Activated naive CD4-positive, alpha-beta T cell treated with anti-CD3 and anti-CD28 coated beads, Interleukin-2, amount 50 U/mL, for 72 hours (primary cell): ENCODE data around the gene CAPN10. TPM values are rescaled to one million over a fixed set of nuclear protein-coding genes. Genes with fewer than 3 reads are reported as not detected.

Experiments
- ATAC-seq, 2 donors: fragments of 150-1000 bp; cut with Tn5 transposase; 2 replicates each; pipeline ENCODE4 v1.10.0; 2021; ENCODE audit warnings: mild to moderate bottlenecking in 2 of 2, moderate library complexity in 2 of 2
- DNase-seq, 2 donors: peaks; one replicate each; pipeline ENCODE4 v3.0.0; 2021 to 2022; ENCODE audit warnings: low spot score in 2 of 2
- H3K27ac Mint-ChIP-seq, 2 donors: one replicate each; pipeline ENCODE4 v1.8.0; 2022; ENCODE audit warnings: mild to moderate bottlenecking in 2 of 2, mixed read lengths in 2 of 2
- H3K36me3 Mint-ChIP-seq, 2 donors: one replicate each; pipeline ENCODE4 v1.8.0; 2022; ENCODE audit warnings: mixed read lengths in 2 of 2
- H3K9me3 Mint-ChIP-seq, 2 donors: one replicate each; pipeline ENCODE4 v1.8.0; 2022; ENCODE audit warnings: mixed read lengths in 2 of 2
- total RNA-seq, 2 donors: library from RNA; stranded (reverse); gene quantifications; one replicate each; pipeline ENCODE4 v1.2.3, GENCODE V29; 2022

Gene CAPN10
- total RNA-seq, 2 donors from 2014 or later, result 28.9 to 39.0 TPM

- no peak for ATAC-seq
- no peak for DNase-seq
- no peaks in the 10 kb centered on the region for H3K36me3 Mint-ChIP-seq
- H3K9me3 Mint-ChIP-seq, result no peaks in the 10 kb centered on the region
- H3K27ac Mint-ChIP-seq, result no peak overlapping the region
These were observed 5.2 kb downstream of the CAPN10 start for GRCh38 chr2:240591784-240592183.

GRCh38 chr2:240593026-240593702 is 6.6 kb downstream of the CAPN10 start:
- ATAC-seq (no peak), DNase-seq (no peak)
- H3K36me3 Mint-ChIP-seq, result no peaks in the 10 kb centered on the region
- no peaks in the 10 kb centered on the region for H3K9me3 Mint-ChIP-seq
- H3K27ac Mint-ChIP-seq, result no peak overlapping the region

- Mint-ChIP-seq H3K9me3 (no peaks in the 10 kb centered on the region), H3K36me3 (no peaks in the 10 kb centered on the region), H3K27ac (no peak overlapping the region)
- ATAC-seq (no peak), DNase-seq (peak in 1 of 2 donors; percentile 44)
These were observed 7.3 kb downstream of the CAPN10 start for GRCh38 chr2:240593703-240594451.

GRCh38 chr2:240594511-240595380 is 8.2 kb downstream of the CAPN10 start:
- Mint-ChIP-seq H3K9me3 (no peaks in the 10 kb centered on the region), H3K27ac (no peak overlapping the region), H3K36me3 (no peaks in the 10 kb centered on the region)
- ATAC-seq (no peak), DNase-seq (peak in 1 of 2 donors; percentile 38)

- H3K27ac Mint-ChIP-seq, result no peak overlapping the region
- H3K36me3 Mint-ChIP-seq, result no peaks in the 10 kb centered on the region
- no peaks in the 10 kb centered on the region for H3K9me3 Mint-ChIP-seq
- DNase-seq, result peak in 1 of 2 donors; percentile 61
- ATAC-seq, result peak; percentile 14 to 72
These were observed 9.0 kb downstream of the CAPN10 start for GRCh38 chr2:240595381-240596079.

GRCh38 chr2:240596080-240596460 is 9.5 kb downstream of the CAPN10 start:
- H3K27ac Mint-ChIP-seq, result no peak overlapping the region
- no peaks in the 10 kb centered on the region for H3K36me3 Mint-ChIP-seq
- ATAC-seq, result peak in 1 of 2 donors; percentile 7
- no peak for DNase-seq
- no peaks in the 10 kb centered on the region for H3K9me3 Mint-ChIP-seq

GRCh38 chr2:240596491-240596931 is 10.0 kb downstream of the CAPN10 start:
- H3K9me3 Mint-ChIP-seq, result no peaks in the 10 kb centered on the region
- DNase-seq (no peak), ATAC-seq (no peak)
- no peak overlapping the region for H3K27ac Mint-ChIP-seq
- H3K36me3 Mint-ChIP-seq, result no peaks in the 10 kb centered on the region

- DNase-seq (no peak), ATAC-seq (no peak)
- H3K36me3 Mint-ChIP-seq, result no peaks in the 10 kb centered on the region
- no peaks in the 10 kb centered on the region for H3K9me3 Mint-ChIP-seq
- no peak overlapping the region for H3K27ac Mint-ChIP-seq
These were observed 10.5 kb downstream of the CAPN10 start for GRCh38 chr2:240597054-240597418.

GRCh38 chr2:240597419-240598181 is 11.1 kb downstream of the CAPN10 start:
- Mint-ChIP-seq H3K9me3 (no peaks in the 10 kb centered on the region), H3K36me3 (no peaks in the 10 kb centered on the region), H3K27ac (no peak overlapping the region)
- DNase-seq (no peak), ATAC-seq (no peak)

- Mint-ChIP-seq H3K27ac (peak overlapping the region in 1 of 2 donors; percentile 86), H3K36me3 (no peaks in the 10 kb centered on the region), H3K9me3 (no peaks in the 10 kb centered on the region)
- DNase-seq (no peak), ATAC-seq (no peak)
These were observed 11.9 kb downstream of the CAPN10 start for GRCh38 chr2:240598311-240598911.

GRCh38 chr2:240599141-240599583 is 12.6 kb downstream of the CAPN10 start:
- no peaks in the 10 kb centered on the region for H3K9me3 Mint-ChIP-seq
- ATAC-seq (no peak), DNase-seq (no peak)
- no peaks in the 10 kb centered on the region for H3K36me3 Mint-ChIP-seq
- peak overlapping the region; percentile 86 to 89 for H3K27ac Mint-ChIP-seq

- DNase-seq (no peak), ATAC-seq (no peak)
- Mint-ChIP-seq H3K9me3 (no peaks in the 10 kb centered on the region), H3K36me3 (no peaks in the 10 kb centered on the region), H3K27ac (peak overlapping the region in 1 of 2 donors; percentile 86)
These were observed 14.0 kb downstream of the CAPN10 start for GRCh38 chr2:240600451-240600961.

- Mint-ChIP-seq H3K9me3 (no peaks in the 10 kb centered on the region), H3K27ac (peak overlapping the region in 1 of 2 donors; percentile 74)
- ATAC-seq, result no peak
These were observed 14.7 kb downstream of the CAPN10 start for GRCh38 chr2:240601061-240601830.

GRCh38 chr2:240601831-240602160 is 15.3 kb downstream of the CAPN10 start:
- H3K9me3 Mint-ChIP-seq, result no peaks in the 10 kb centered on the region
- ATAC-seq, result no peak
- H3K36me3 Mint-ChIP-seq, result no peaks in the 10 kb centered on the region
- no peak for DNase-seq
- peak overlapping the region in 1 of 2 donors; percentile 74 for H3K27ac Mint-ChIP-seq

More at GRCh38 chr2:240601061-240601830, 14.7 kb downstream of the CAPN10 start:
- no peaks in the 10 kb centered on the region for H3K36me3 Mint-ChIP-seq
- no peak for DNase-seq
